NT2/D1 (cell line): ENCODE results near the gene FGF7.

ENCODE experiments used
- SUZ12 ChIP-seq: IDR thresholded peaks from 2 replicates; pipeline ENCODE4 v1.6.1; 2011; ENCODE audit not compliant: insufficient read length, insufficient read depth; ENCODE audit errors: extremely low read depth
- ZNF274 ChIP-seq: IDR thresholded peaks from 2 replicates; pipeline ENCODE4 v1.6.1; 2011; ENCODE audit warnings: mild to moderate bottlenecking, low read depth, low read length

- TF ChIP-seq SUZ12 = no peak
- TF ChIP-seq ZNF274 = no peak
These were observed 12.1 kb downstream of the FGF7 start for GRCh38 chr15:49435174-49435573.
